GM23338 (cell line): ENCODE measurements around the gene ZBTB46. TPM values are rescaled to one million over a fixed set of nuclear protein-coding genes. Genes with fewer than 3 reads are reported as not detected.

ENCODE experiments used
- ATAC-seq: fragments of 200-7000 bp; cut with Tn5 transposase; 3 replicates; pipeline ENCODE4 v1.9.1; 2020
- DNase-seq: peaks from one replicate; pipeline ENCODE4 v3.0.0-alpha.2; 2015; ENCODE audit warnings: low spot score
- H2AFZ ChIP-seq: fragments of 200-600 bp; sonication (generic); 2 replicates; pipeline ENCODE4 v1.8.0; 2016; ENCODE audit warnings: antibody characterized with exemption, mild to moderate bottlenecking, moderate library complexity
- H3F3A ChIP-seq: fragments of 200-600 bp; sonication (generic); replicated peaks from 2 replicates; pipeline ENCODE4 v1.8.0; 2017; ENCODE audit warnings: antibody characterized with exemption, mixed run types, low read depth
- H3K27ac ChIP-seq: fragments of 200-600 bp; sonication (generic); 2 replicates; pipeline ENCODE4 v1.6.1; 2016; ENCODE audit warnings: low read depth
- H3K27me3 ChIP-seq: fragments of 200-600 bp; sonication (generic); 2 replicates; pipeline ENCODE4 v1.8.0; 2016; ENCODE audit warnings: mild to moderate bottlenecking, mixed run types, moderate library complexity; ENCODE audit not compliant: insufficient read depth
- H3K36me3 ChIP-seq: fragments of 200-600 bp; sonication (generic); 2 replicates; pipeline ENCODE4 v1.8.0; 2016; ENCODE audit warnings: mild to moderate bottlenecking; ENCODE audit not compliant: insufficient read depth
- H3K4me1 ChIP-seq: fragments of 200-600 bp; sonication (generic); 2 replicates; pipeline ENCODE4 v1.8.0; 2016; ENCODE audit warnings: mild to moderate bottlenecking, moderate library complexity; ENCODE audit not compliant: insufficient read depth
- H3K4me2 ChIP-seq: fragments of 200-600 bp; sonication (generic); 2 replicates; pipeline ENCODE4 v1.7.1; 2017; ENCODE audit warnings: mixed run types
- H3K4me3 ChIP-seq: fragments of 200-600 bp; sonication (generic); 2 replicates; pipeline ENCODE4 v1.6.1; 2016; ENCODE audit warnings: mixed run types
- H3K79me2 ChIP-seq: fragments of 200-600 bp; sonication (generic); replicated peaks from 2 replicates; pipeline ENCODE4 v1.8.0; 2017; ENCODE audit warnings: mild to moderate bottlenecking; ENCODE audit not compliant: insufficient read depth
- H3K9me2 ChIP-seq: fragments of 200-600 bp; sonication (generic); 2 replicates; pipeline ENCODE4 v1.8.0; 2017; ENCODE audit not compliant: insufficient read depth
- H4K20me1 ChIP-seq: fragments of 200-600 bp; sonication (generic); replicated peaks from 2 replicates; pipeline ENCODE4 v1.8.0; 2017; ENCODE audit warnings: mild to moderate bottlenecking; ENCODE audit not compliant: insufficient read depth
- H3K27ac Mint-ChIP-seq: 2 replicates; pipeline ENCODE4 v1.8.0; 2020; ENCODE audit warnings: inconsistent platforms, mild to moderate bottlenecking, moderate library complexity, mixed read lengths
- H3K27me3 Mint-ChIP-seq: 3 replicates; pipeline ENCODE4 v1.8.0; 2022; ENCODE audit warnings: low read depth, mild to moderate bottlenecking, moderate library complexity, mixed read lengths, inconsistent platforms; ENCODE audit not compliant: insufficient read depth, poor library complexity
- H3K36me3 Mint-ChIP-seq: 3 replicates; pipeline ENCODE4 v1.8.0; 2021; ENCODE audit warnings: low read depth, mild to moderate bottlenecking, inconsistent platforms, moderate library complexity, mixed read lengths
- H3K4me1 Mint-ChIP-seq: 3 replicates; pipeline ENCODE4 v1.8.0; 2020; ENCODE audit warnings: mild to moderate bottlenecking, inconsistent platforms, mixed read lengths
- H3K4me3 Mint-ChIP-seq: 3 replicates; pipeline ENCODE4 v1.8.0; 2021; ENCODE audit warnings: moderate library complexity, mild to moderate bottlenecking, inconsistent platforms, mixed read lengths
- H3K9me3 Mint-ChIP-seq: 3 replicates; pipeline ENCODE4 v1.8.0; 2020; ENCODE audit warnings: moderate library complexity, mild to moderate bottlenecking, inconsistent platforms, mixed read lengths
- CREB1 ChIP-seq: fragments of 250-450 bp; sonication (Bioruptor Pico); IDR thresholded peaks from 2 replicates; pipeline ENCODE4 v1.5.0; 2020; ENCODE audit warnings: low read depth, mild to moderate bottlenecking, moderate library complexity
- CTCF ChIP-seq, 2 experiments: fragments of 200-600 bp in 1 of 2; sonication (generic) in 1 of 2; conservative IDR thresholded peaks; 2 replicates each; pipeline versions ENCODE4 v1.5.1 to v1.6.1; 2016 to 2017; ENCODE audit warnings: antibody characterized with exemption in 2 of 2, low read depth in 2 of 2, mild to moderate bottlenecking in 2 of 2, moderate library complexity in 1 of 2
- EZH2 ChIP-seq: fragments of 200-600 bp; sonication (generic); IDR thresholded peaks from one replicate; pipeline ENCODE4 v1.8.0; 2017; ENCODE audit warnings: antibody characterized with exemption, mild to moderate bottlenecking, low read depth; ENCODE audit not compliant: unreplicated experiment
- EZH2phosphoT487 ChIP-seq: fragments of 200-600 bp; sonication (generic); IDR thresholded peaks from one replicate; pipeline ENCODE4 v1.8.1; 2018; ENCODE audit warnings: antibody characterized with exemption; ENCODE audit not compliant: unreplicated experiment
- JUNB ChIP-seq: IDR thresholded peaks from one replicate; pipeline ENCODE4 v1.6.1; 2016; ENCODE audit warnings: antibody characterized with exemption; ENCODE audit not compliant: unreplicated experiment
- NANOG ChIP-seq: IDR thresholded peaks from 2 replicates; pipeline ENCODE4 v1.6.1; 2016; ENCODE audit warnings: antibody characterized with exemption, borderline replicate concordance
- POLR2AphosphoS5 ChIP-seq: IDR thresholded peaks from 2 replicates; pipeline ENCODE4 v1.6.1; 2016; ENCODE audit warnings: antibody characterized with exemption, low read depth
- STAT1 ChIP-seq: IDR thresholded peaks from one replicate; pipeline ENCODE4 v1.6.1; 2016; ENCODE audit warnings: antibody characterized with exemption; ENCODE audit not compliant: unreplicated experiment
- ZNF114 ChIP-seq: fragments of 250-450 bp; sonication (Bioruptor Pico); IDR thresholded peaks from 2 replicates; pipeline ENCODE4 v1.5.0; 2020; ENCODE audit warnings: mild to moderate bottlenecking, moderate library complexity
- ZNF331 ChIP-seq: fragments of 250-450 bp; sonication (Bioruptor Pico); IDR thresholded peaks from 2 replicates; pipeline ENCODE4 v1.5.0; 2020; ENCODE audit warnings: low read depth, mild to moderate bottlenecking, moderate library complexity
- polyA plus RNA-seq: library from polyadenylated mRNA; unstranded; fragments of >200 nt; fragmentation: Nextera tagmentation; extraction: Ambion mirVana; gene quantifications from 2 replicates; pipeline ENCODE4 v1.2.1, GENCODE V29; 2016
- total RNA-seq: library from RNA; depleted of rRNA; stranded (reverse); fragments of >200 nt; shearing (Covaris generic); gene quantifications from 2 replicates; pipeline ENCODE4 v1.2.3, GENCODE V29; 2014
- TF ChIP-seq, protein P1 (sequence below): fragments of 250-450 bp; sonication (Bioruptor Pico); IDR thresholded peaks from 2 replicates; pipeline ENCODE4 v1.5.0; 2020; ENCODE audit warnings: mild to moderate bottlenecking, moderate library complexity
- TF ChIP-seq, protein P2 (sequence below): IDR thresholded peaks from 2 replicates; pipeline ENCODE4 v1.6.1; 2016; ENCODE audit warnings: antibody characterized with exemption
- TF ChIP-seq, protein P3 (sequence below): IDR thresholded peaks from one replicate; pipeline ENCODE4 v1.6.1; 2018; ENCODE audit warnings: antibody characterized with exemption; ENCODE audit not compliant: unreplicated experiment

The ZBTB46 gene
- total and polyA plus RNA-seq, 2 experiments from 2014 or later: 3.2 to 26.9 TPM

DNA sequence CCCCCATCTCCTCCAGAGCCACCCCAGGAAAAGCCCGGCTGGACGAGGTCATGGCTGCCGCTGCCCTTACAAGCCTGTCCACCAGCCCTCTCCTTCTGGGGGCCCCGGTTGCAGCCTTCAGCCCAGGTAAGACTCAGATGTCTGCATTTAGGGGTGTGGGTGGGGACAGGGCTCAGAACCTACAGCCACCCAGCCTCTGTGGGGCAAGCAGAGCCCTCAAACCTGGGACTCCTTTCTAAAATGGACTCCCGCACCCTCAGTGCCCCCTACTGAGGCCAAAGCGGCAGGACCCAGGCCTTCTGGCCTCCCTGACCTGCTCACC, 89.7 kb downstream of the ZBTB46 start:
- Histone ChIP-seq H3K27me3 (peaks cover 6% of the 10 kb centered on the region), H3K4me1 (peaks cover 7% of the 10 kb centered on the region; the same call in 1 of the 2 replicates), H3K27ac (peak overlapping the region; percentile 50; the same call in 1 of the 2 replicates), H3K4me3 (peak overlapping the region; percentile 71), H4K20me1 (no peaks in the 10 kb centered on the region), H3K9me2 (no peaks in the 10 kb centered on the region), H3K4me2 (peak overlapping the region; percentile 86), H3F3A (peaks cover 14% of the 10 kb centered on the region; the same call in 1 of the 2 replicates), H3K36me3 (no peaks in the 10 kb centered on the region), H3K79me2 (no peaks in the 10 kb centered on the region), H2AFZ (no peak overlapping the region; the same call in 1 of the 2 replicates)
- TF ChIP-seq ZNF114 (no peak), STAT1 (no peak), CREB1 (CRISPR knock-in tag) (no peak), POLR2AphosphoS5 (no peak), CTCF (conservative IDR thresholded peaks at IDR 0.05; ENCODE audit: low read depth in 2 of 2) (no peak), NANOG (no peak), ZNF331 (CRISPR knock-in tag) (no peak), EZH2 (no peak), JUNB (no peak), EZH2phosphoT487 (no peak)
- TF ChIP-seq, protein P1, sequence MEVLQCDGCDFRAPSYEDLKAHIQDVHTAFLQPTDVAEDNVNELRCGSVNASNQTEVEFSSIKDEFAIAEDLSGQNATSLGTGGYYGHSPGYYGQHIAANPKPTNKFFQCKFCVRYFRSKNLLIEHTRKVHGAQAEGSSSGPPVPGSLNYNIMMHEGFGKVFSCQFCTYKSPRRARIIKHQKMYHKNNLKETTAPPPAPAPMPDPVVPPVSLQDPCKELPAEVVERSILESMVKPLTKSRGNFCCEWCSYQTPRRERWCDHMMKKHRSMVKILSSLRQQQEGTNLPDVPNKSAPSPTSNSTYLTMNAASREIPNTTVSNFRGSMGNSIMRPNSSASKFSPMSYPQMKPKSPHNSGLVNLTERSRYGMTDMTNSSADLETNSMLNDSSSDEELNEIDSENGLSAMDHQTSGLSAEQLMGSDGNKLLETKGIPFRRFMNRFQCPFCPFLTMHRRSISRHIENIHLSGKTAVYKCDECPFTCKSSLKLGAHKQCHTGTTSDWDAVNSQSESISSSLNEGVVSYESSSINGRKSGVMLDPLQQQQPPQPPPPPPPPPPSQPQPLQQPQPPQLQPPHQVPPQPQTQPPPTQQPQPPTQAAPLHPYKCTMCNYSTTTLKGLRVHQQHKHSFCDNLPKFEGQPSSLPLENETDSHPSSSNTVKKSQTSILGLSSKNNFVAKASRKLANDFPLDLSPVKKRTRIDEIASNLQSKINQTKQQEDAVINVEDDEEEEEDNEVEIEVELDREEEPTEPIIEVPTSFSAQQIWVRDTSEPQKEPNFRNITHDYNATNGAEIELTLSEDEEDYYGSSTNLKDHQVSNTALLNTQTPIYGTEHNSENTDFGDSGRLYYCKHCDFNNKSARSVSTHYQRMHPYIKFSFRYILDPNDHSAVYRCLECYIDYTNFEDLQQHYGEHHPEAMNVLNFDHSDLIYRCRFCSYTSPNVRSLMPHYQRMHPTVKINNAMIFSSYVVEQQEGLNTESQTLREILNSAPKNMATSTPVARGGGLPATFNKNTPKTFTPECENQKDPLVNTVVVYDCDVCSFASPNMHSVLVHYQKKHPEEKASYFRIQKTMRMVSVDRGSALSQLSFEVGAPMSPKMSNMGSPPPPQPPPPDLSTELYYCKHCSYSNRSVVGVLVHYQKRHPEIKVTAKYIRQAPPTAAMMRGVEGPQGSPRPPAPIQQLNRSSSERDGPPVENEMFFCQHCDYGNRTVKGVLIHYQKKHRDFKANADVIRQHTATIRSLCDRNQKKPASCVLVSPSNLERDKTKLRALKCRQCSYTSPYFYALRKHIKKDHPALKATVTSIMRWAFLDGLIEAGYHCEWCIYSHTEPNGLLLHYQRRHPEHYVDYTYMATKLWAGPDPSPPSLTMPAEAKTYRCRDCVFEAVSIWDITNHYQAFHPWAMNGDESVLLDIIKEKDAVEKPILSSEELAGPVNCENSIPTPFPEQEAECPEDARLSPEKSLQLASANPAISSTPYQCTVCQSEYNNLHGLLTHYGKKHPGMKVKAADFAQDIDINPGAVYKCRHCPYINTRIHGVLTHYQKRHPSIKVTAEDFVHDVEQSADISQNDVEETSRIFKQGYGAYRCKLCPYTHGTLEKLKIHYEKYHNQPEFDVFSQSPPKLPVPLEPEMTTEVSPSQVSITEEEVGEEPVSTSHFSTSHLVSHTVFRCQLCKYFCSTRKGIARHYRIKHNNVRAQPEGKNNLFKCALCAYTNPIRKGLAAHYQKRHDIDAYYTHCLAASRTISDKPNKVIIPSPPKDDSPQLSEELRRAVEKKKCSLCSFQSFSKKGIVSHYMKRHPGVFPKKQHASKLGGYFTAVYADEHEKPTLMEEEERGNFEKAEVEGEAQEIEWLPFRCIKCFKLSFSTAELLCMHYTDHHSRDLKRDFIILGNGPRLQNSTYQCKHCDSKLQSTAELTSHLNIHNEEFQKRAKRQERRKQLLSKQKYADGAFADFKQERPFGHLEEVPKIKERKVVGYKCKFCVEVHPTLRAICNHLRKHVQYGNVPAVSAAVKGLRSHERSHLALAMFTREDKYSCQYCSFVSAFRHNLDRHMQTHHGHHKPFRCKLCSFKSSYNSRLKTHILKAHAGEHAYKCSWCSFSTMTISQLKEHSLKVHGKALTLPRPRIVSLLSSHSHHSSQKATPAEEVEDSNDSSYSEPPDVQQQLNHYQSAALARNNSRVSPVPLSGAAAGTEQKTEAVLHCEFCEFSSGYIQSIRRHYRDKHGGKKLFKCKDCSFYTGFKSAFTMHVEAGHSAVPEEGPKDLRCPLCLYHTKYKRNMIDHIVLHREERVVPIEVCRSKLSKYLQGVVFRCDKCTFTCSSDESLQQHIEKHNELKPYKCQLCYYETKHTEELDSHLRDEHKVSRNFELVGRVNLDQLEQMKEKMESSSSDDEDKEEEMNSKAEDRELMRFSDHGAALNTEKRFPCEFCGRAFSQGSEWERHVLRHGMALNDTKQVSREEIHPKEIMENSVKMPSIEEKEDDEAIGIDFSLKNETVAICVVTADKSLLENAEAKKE (CRISPR knock-in tag): no peak
- TF ChIP-seq, protein P2, sequence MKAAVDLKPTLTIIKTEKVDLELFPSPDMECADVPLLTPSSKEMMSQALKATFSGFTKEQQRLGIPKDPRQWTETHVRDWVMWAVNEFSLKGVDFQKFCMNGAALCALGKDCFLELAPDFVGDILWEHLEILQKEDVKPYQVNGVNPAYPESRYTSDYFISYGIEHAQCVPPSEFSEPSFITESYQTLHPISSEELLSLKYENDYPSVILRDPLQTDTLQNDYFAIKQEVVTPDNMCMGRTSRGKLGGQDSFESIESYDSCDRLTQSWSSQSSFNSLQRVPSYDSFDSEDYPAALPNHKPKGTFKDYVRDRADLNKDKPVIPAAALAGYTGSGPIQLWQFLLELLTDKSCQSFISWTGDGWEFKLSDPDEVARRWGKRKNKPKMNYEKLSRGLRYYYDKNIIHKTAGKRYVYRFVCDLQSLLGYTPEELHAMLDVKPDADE: no peak
- TF ChIP-seq, protein P3, sequence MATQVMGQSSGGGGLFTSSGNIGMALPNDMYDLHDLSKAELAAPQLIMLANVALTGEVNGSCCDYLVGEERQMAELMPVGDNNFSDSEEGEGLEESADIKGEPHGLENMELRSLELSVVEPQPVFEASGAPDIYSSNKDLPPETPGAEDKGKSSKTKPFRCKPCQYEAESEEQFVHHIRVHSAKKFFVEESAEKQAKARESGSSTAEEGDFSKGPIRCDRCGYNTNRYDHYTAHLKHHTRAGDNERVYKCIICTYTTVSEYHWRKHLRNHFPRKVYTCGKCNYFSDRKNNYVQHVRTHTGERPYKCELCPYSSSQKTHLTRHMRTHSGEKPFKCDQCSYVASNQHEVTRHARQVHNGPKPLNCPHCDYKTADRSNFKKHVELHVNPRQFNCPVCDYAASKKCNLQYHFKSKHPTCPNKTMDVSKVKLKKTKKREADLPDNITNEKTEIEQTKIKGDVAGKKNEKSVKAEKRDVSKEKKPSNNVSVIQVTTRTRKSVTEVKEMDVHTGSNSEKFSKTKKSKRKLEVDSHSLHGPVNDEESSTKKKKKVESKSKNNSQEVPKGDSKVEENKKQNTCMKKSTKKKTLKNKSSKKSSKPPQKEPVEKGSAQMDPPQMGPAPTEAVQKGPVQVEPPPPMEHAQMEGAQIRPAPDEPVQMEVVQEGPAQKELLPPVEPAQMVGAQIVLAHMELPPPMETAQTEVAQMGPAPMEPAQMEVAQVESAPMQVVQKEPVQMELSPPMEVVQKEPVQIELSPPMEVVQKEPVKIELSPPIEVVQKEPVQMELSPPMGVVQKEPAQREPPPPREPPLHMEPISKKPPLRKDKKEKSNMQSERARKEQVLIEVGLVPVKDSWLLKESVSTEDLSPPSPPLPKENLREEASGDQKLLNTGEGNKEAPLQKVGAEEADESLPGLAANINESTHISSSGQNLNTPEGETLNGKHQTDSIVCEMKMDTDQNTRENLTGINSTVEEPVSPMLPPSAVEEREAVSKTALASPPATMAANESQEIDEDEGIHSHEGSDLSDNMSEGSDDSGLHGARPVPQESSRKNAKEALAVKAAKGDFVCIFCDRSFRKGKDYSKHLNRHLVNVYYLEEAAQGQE: no peak
- Mint-ChIP-seq H3K27me3 (peaks cover 10% of the 10 kb centered on the region), H3K9me3 (no peaks in the 10 kb centered on the region; the same call in 2 of the 3 replicates), H3K27ac (no peak overlapping the region), H3K4me1 (no peaks in the 10 kb centered on the region; the same call in 2 of the 3 replicates), H3K36me3 (peaks cover 8% of the 10 kb centered on the region), H3K4me3 (peak overlapping the region; percentile 68; the same call in 2 of the 3 replicates)
- DNase-seq (no peak), ATAC-seq (no peak)
